SU-DHL-6 (cell line): ENCODE data around the gene DDX42.

ENCODE experiments used
- H2AFZ ChIP-seq: fragments of 200-600 bp; sonication (generic); 2 replicates; pipeline ENCODE4 v1.6.1; 2014; ENCODE audit warnings: low read depth, mild to moderate bottlenecking, moderate library complexity, mixed read lengths, antibody characterized with exemption, low read length; ENCODE audit not compliant: severe bottlenecking
- H3F3A ChIP-seq: fragments of 200-600 bp; shearing (Covaris generic); 2 replicates; pipeline ENCODE4 v1.6.0; 2016; ENCODE audit warnings: antibody characterized with exemption, mild to moderate bottlenecking; ENCODE audit not compliant: insufficient read depth
- H3K27ac ChIP-seq: fragments of 200-600 bp; sonication (generic); 2 replicates; pipeline ENCODE4 v1.5.1; 2016; ENCODE audit warnings: low read depth, mild to moderate bottlenecking, low read length, moderate library complexity, mixed read lengths
- H3K27me3 ChIP-seq: fragments of 200-600 bp; sonication (generic), shearing (Covaris generic); 2 replicates; pipeline ENCODE4 v1.6.0; 2014; ENCODE audit warnings: mild to moderate bottlenecking, low read length
- H3K36me3 ChIP-seq: fragments of 200-600 bp; sonication (generic); 2 replicates; pipeline ENCODE4 v1.6.1; 2014; ENCODE audit warnings: mild to moderate bottlenecking, low read length, mixed read lengths
- H3K4me2 ChIP-seq: fragments of 300-600, 200-600 bp; shearing (Covaris generic), sonication (generic); 2 replicates; pipeline ENCODE4 v1.6.0; 2014; ENCODE audit warnings: low read length, low read depth, mild to moderate bottlenecking; ENCODE audit not compliant: poor library complexity, severe bottlenecking
- H3K4me3 ChIP-seq: fragments of 200-600 bp; sonication (generic); 2 replicates; pipeline ENCODE4 v1.5.1; 2014; ENCODE audit warnings: antibody characterized with exemption, low read length, mild to moderate bottlenecking, mixed read lengths; ENCODE audit not compliant: insufficient read depth, poor library complexity, severe bottlenecking
- H3K79me2 ChIP-seq: fragments of 200-600 bp; sonication (generic); 2 replicates; pipeline ENCODE4 v1.6.1; 2014; ENCODE audit warnings: mild to moderate bottlenecking, low read length, moderate library complexity; ENCODE audit not compliant: insufficient read depth
- H3K9ac ChIP-seq: fragments of 200-600 bp; sonication (generic); 2 replicates; pipeline ENCODE4 v1.7.0; 2014; ENCODE audit warnings: mild to moderate bottlenecking, low read length
- H3K9me2 ChIP-seq: fragments of 200-600 bp; sonication (generic); replicated peaks from 2 replicates; pipeline ENCODE4 v1.6.1; 2014; ENCODE audit warnings: low read length; ENCODE audit not compliant: insufficient read depth
- H3K9me3 ChIP-seq: fragments of 200-600 bp; sonication (generic); 2 replicates; pipeline ENCODE4 v1.6.1; 2014; ENCODE audit warnings: low read length, mixed read lengths; ENCODE audit not compliant: insufficient read depth
- H4K20me1 ChIP-seq: fragments of 200-600 bp; sonication (generic); 2 replicates; pipeline ENCODE4 v1.6.1; 2014; ENCODE audit warnings: low read depth, mild to moderate bottlenecking, antibody characterized with exemption, low read length, moderate library complexity, mixed read lengths
- EZH2phosphoT487 ChIP-seq: fragments of 200-600 bp; sonication (generic), shearing (Covaris generic); conservative IDR thresholded peaks from 2 replicates; pipeline ENCODE4 v1.6.1; 2018; ENCODE audit warnings: mild to moderate bottlenecking, antibody characterized with exemption, low read length, moderate library complexity, mixed read lengths
- TF ChIP-seq, protein P1 (sequence below): fragments of 200-600 bp; sonication (generic); IDR thresholded peaks from one replicate; pipeline ENCODE4 v1.5.1; 2017; ENCODE audit warnings: antibody characterized with exemption, mild to moderate bottlenecking, low read length, moderate library complexity; ENCODE audit not compliant: insufficient read depth, poor library complexity, severe bottlenecking

DDX42 gene

DNA sequence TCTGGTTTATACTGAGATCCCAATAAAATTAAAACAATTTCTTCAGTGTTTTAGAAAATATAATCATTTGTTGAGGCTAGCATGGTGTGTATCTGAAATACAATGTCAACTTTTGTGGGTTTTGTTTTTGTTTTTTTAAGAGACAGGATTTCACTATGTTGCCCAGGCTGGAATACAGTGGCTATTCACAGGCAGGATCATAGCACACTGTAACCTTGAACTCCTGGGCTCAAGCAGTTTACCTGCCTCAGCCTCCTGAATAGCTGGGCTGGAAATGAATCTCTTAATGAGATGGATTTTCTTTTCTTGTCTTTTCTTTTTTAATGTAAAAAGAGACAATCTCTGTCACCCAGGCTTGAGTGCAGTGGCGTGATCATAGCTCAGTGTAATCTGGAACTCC is 12.1 kb downstream of the DDX42 start:
- Histone ChIP-seq H3F3A (no peaks in the 10 kb centered on the region), H3K9me3 (no peaks in the 10 kb centered on the region), H4K20me1 (peaks cover 17% of the 10 kb centered on the region), H3K27me3 (no peaks in the 10 kb centered on the region), H3K27ac (no peak overlapping the region), H3K79me2 (peaks cover 90% of the 10 kb centered on the region), H3K9me2 (no peaks in the 10 kb centered on the region), H3K4me2 (no peak overlapping the region), H3K4me3 (no peak overlapping the region), H3K36me3 (peaks cover 19% of the 10 kb centered on the region; the same call in 1 of the 2 replicates), H3K9ac (no peak overlapping the region), H2AFZ (no peak overlapping the region)
- TF ChIP-seq, protein P1, sequence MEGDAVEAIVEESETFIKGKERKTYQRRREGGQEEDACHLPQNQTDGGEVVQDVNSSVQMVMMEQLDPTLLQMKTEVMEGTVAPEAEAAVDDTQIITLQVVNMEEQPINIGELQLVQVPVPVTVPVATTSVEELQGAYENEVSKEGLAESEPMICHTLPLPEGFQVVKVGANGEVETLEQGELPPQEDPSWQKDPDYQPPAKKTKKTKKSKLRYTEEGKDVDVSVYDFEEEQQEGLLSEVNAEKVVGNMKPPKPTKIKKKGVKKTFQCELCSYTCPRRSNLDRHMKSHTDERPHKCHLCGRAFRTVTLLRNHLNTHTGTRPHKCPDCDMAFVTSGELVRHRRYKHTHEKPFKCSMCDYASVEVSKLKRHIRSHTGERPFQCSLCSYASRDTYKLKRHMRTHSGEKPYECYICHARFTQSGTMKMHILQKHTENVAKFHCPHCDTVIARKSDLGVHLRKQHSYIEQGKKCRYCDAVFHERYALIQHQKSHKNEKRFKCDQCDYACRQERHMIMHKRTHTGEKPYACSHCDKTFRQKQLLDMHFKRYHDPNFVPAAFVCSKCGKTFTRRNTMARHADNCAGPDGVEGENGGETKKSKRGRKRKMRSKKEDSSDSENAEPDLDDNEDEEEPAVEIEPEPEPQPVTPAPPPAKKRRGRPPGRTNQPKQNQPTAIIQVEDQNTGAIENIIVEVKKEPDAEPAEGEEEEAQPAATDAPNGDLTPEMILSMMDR = no peak
- TF ChIP-seq EZH2phosphoT487 = no peak

DNA sequence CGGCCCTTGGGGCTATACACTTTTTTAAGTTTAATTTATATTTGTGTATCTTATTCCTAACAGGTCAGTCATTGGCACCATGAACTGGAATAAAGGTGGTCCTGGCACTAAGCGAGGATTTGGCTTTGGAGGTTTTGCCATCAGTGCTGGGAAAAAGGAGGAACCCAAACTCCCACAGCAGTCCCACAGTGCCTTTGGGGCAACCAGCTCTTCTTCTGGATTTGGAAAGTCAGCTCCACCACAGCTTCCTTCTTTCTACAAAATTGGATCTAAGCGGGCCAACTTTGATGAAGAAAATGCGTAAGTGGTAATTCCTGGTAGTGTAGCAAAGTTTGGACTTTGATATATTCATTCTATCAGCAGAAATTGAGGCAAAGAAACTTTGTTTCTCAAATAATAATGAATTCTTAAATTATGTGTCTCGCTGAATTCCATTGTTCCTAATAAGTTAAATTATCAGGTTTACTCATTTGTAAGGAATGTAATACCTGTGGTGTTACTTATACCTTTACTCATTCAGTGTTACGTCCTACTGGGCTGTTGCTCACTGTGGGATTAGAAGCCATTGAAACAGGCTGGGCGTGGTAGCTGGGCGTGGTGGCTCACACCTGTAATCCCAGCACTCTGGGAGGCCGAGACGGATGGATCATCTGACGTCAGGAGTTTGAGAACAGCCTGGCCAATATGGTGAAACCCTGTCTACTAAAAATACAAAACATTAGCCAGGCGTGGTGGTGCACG is 13.2 kb downstream of the DDX42 start:
- peaks cover 25% of the 10 kb centered on the region for H3K36me3 ChIP-seq
- peaks cover 15% of the 10 kb centered on the region; the same call in 1 of the 2 replicates for H4K20me1 ChIP-seq

DNA sequence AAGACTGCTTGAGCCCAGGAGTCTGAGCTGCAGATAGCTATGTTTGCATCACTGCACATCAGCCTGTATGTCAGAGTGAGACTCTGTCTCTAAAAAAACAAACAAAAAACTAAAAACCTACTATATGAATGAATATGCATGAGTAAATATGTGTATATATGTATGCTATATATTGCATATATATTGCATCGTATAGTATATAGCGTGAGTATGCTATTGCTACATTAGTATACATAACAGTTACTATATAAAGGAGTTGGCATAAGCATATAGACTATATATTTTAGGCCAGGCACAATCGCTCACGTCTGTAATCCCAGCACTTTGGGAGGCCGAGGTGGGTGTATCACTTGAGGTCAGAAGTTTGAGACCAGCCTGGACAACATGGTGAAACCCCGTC is 16.1 kb downstream of the DDX42 start:
- no peak overlapping the region for H3K27ac ChIP-seq
- H2AFZ ChIP-seq = no peak overlapping the region
- peaks cover 48% of the 10 kb centered on the region for H3K36me3 ChIP-seq
- no peaks in the 10 kb centered on the region for H3K9me2 ChIP-seq
- TF ChIP-seq, protein P1 = no peak
- TF ChIP-seq EZH2phosphoT487 = no peak
- no peak overlapping the region for H3K4me2 ChIP-seq
- peaks cover 9% of the 10 kb centered on the region; the same call in 1 of the 2 replicates for H4K20me1 ChIP-seq
- peaks cover 3% of the 10 kb centered on the region; the same call in 1 of the 2 replicates for H3F3A ChIP-seq
- H3K4me3 ChIP-seq = no peak overlapping the region
- no peaks in the 10 kb centered on the region for H3K9me3 ChIP-seq
- no peak overlapping the region for H3K9ac ChIP-seq
- H3K79me2 ChIP-seq = peaks cover 78% of the 10 kb centered on the region
- no peaks in the 10 kb centered on the region for H3K27me3 ChIP-seq

More for the DNA sequence above, 13.2 kb downstream of the DDX42 start:
- peaks cover 90% of the 10 kb centered on the region for H3K79me2 ChIP-seq
- no peak overlapping the region for H3K9ac ChIP-seq
- no peaks in the 10 kb centered on the region for H3K27me3 ChIP-seq
- H3K4me2 ChIP-seq = no peak overlapping the region
- no peaks in the 10 kb centered on the region for H3K9me2 ChIP-seq
- H3K9me3 ChIP-seq = no peaks in the 10 kb centered on the region
- no peak for TF ChIP-seq EZH2phosphoT487
- TF ChIP-seq, protein P1 = no peak
- H2AFZ ChIP-seq = no peak overlapping the region
- H3F3A ChIP-seq = peaks cover 3% of the 10 kb centered on the region; the same call in 1 of the 2 replicates
- H3K4me3 ChIP-seq = no peak overlapping the region
- no peak overlapping the region for H3K27ac ChIP-seq
